H9 (cell line): ENCODE data around the gene YIPF3. TPM values are rescaled to one million over a fixed set of nuclear protein-coding genes. Genes with fewer than 3 reads are reported as not detected.

Experiments
- DNase-seq: peaks from one replicate; pipeline ENCODE4 v3.0.0-alpha.2; 2017
- H2AFZ ChIP-seq: one replicate; pipeline ENCODE4 v1.6.1; 2013; ENCODE audit warnings: mild to moderate bottlenecking, low read length, control low read depth, moderate library complexity
- H2AK5ac ChIP-seq: 2 replicates; pipeline ENCODE4 v1.6.1; 2013; ENCODE audit warnings: low read length, control low read depth, mixed read lengths; ENCODE audit not compliant: insufficient read length
- H2BK120ac ChIP-seq: one replicate; pipeline ENCODE4 v1.6.1; 2013; ENCODE audit warnings: low read depth, mild to moderate bottlenecking, low read length, control low read depth, inconsistent platforms; ENCODE audit not compliant: poor library complexity, severe bottlenecking
- H2BK12ac ChIP-seq: 2 replicates; pipeline ENCODE4 v1.6.1; 2013; ENCODE audit warnings: low read length, control low read depth, mixed read lengths, low read depth; ENCODE audit not compliant: insufficient read length
- H2BK15ac ChIP-seq: 2 replicates; pipeline ENCODE4 v1.6.1; 2013; ENCODE audit warnings: low read depth, low read length, control low read depth
- H2BK20ac ChIP-seq: one replicate; pipeline ENCODE4 v1.6.1; 2013; ENCODE audit warnings: low read depth, mild to moderate bottlenecking, low read length, control low read depth, inconsistent platforms; ENCODE audit not compliant: poor library complexity, severe bottlenecking
- H2BK5ac ChIP-seq: 2 replicates; pipeline ENCODE4 v1.6.1; 2013; ENCODE audit warnings: low read length, control low read depth, mixed read lengths; ENCODE audit not compliant: insufficient read length
- H3K14ac ChIP-seq: 2 replicates; pipeline ENCODE4 v1.6.1; 2013; ENCODE audit warnings: low read length, control low read depth; ENCODE audit not compliant: insufficient read depth
- H3K18ac ChIP-seq: 2 replicates; pipeline ENCODE4 v1.6.1; 2013; ENCODE audit warnings: low read depth, mild to moderate bottlenecking, mixed read lengths, low read length, control low read depth; ENCODE audit not compliant: insufficient read length
- H3K23ac ChIP-seq: 2 replicates; pipeline ENCODE4 v1.6.1; 2013; ENCODE audit warnings: low read length, control low read depth, mixed read lengths, low read depth; ENCODE audit not compliant: insufficient read length
- H3K23me2 ChIP-seq: 2 replicates; pipeline ENCODE4 v1.6.1; 2013; ENCODE audit warnings: low read depth, mild to moderate bottlenecking, mixed read lengths, low read length, control low read depth; ENCODE audit not compliant: insufficient read length, poor library complexity, severe bottlenecking
- H3K27ac ChIP-seq: 2 replicates; pipeline ENCODE4 v1.5.1; 2013; ENCODE audit warnings: low read length, control low read depth, mixed read lengths, low read depth; ENCODE audit not compliant: insufficient read length
- H3K27me3 ChIP-seq: 2 replicates; pipeline ENCODE4 v1.6.1; 2013; ENCODE audit warnings: low read length, control low read depth, inconsistent platforms; ENCODE audit not compliant: insufficient read depth
- H3K4ac ChIP-seq: 2 replicates; pipeline ENCODE4 v1.6.1; 2013; ENCODE audit warnings: low read depth, mild to moderate bottlenecking, control low read depth, inconsistent platforms, low read length, moderate library complexity
- H3K4me1 ChIP-seq: 2 replicates; pipeline ENCODE4 v1.6.1; 2013; ENCODE audit warnings: low read length, control low read depth, inconsistent platforms; ENCODE audit not compliant: insufficient read depth
- H3K4me2 ChIP-seq: 2 replicates; pipeline ENCODE4 v1.6.1; 2013; ENCODE audit warnings: low read length, control low read depth, mixed read lengths; ENCODE audit not compliant: insufficient read length, insufficient read depth
- H3K56ac ChIP-seq: 2 replicates; pipeline ENCODE4 v1.6.1; 2013; ENCODE audit warnings: low read depth, mild to moderate bottlenecking, mixed read lengths, low read length, control low read depth; ENCODE audit not compliant: insufficient read length
- H3K79me1 ChIP-seq: 2 replicates; pipeline ENCODE4 v1.6.1; 2013; ENCODE audit warnings: low read depth, mild to moderate bottlenecking, moderate library complexity, low read length, control low read depth, inconsistent platforms; ENCODE audit not compliant: insufficient read depth, poor library complexity, severe bottlenecking
- H3K79me2 ChIP-seq: 2 replicates; pipeline ENCODE4 v1.6.1; 2013; ENCODE audit warnings: low read length, control low read depth, inconsistent platforms; ENCODE audit not compliant: insufficient read depth
- H3K9ac ChIP-seq: 2 replicates; pipeline ENCODE4 v1.6.1; 2013; ENCODE audit warnings: low read length, control low read depth, mixed read lengths; ENCODE audit not compliant: insufficient read length; ENCODE audit errors: extremely low read depth
- H3K9me3 ChIP-seq: one replicate; pipeline ENCODE4 v1.6.1; 2013; ENCODE audit warnings: low read depth, low read length, inconsistent platforms; ENCODE audit not compliant: control insufficient read depth
- H3T11ph ChIP-seq: one replicate; pipeline ENCODE4 v1.6.1; 2013; ENCODE audit warnings: mild to moderate bottlenecking, low read length, control low read depth, inconsistent platforms
- H4K20me1 ChIP-seq: one replicate; pipeline ENCODE4 v1.6.1; 2013; ENCODE audit not compliant: control insufficient read depth, insufficient read length, insufficient read depth
- H4K5ac ChIP-seq: 2 replicates; pipeline ENCODE4 v1.6.1; 2013; ENCODE audit warnings: low read depth, mild to moderate bottlenecking, mixed read lengths, low read length, control low read depth; ENCODE audit not compliant: insufficient read length
- H4K8ac ChIP-seq: replicated peaks from 2 replicates; pipeline ENCODE4 v1.6.1; 2013; ENCODE audit warnings: low read length, control low read depth, mixed read lengths, low read depth; ENCODE audit not compliant: insufficient read length
- H4K91ac ChIP-seq: 2 replicates; pipeline ENCODE4 v1.6.1; 2013; ENCODE audit warnings: low read depth, mild to moderate bottlenecking, moderate library complexity, mixed read lengths, low read length, control low read depth; ENCODE audit not compliant: insufficient read length
- H3K27ac Mint-ChIP-seq, 3 experiments: 2 replicates in 2 of 3; 3 replicates in 1 of 3; pipeline ENCODE4 v1.8.0; 2020 to 2021; ENCODE audit warnings: mixed read lengths in 3 of 3, mild to moderate bottlenecking in 1 of 3, moderate library complexity in 1 of 3
- H3K27me3 Mint-ChIP-seq: 2 replicates; pipeline ENCODE4 v1.8.0; 2021; ENCODE audit warnings: low read depth, mild to moderate bottlenecking, moderate library complexity, mixed read lengths
- H3K36me3 Mint-ChIP-seq, 3 experiments: 2 replicates in 2 of 3; 3 replicates in 1 of 3; pipeline ENCODE4 v1.8.0; 2020 to 2021; ENCODE audit warnings: low read depth in 3 of 3, mixed read lengths in 3 of 3; ENCODE audit not compliant: insufficient read depth in 1 of 3
- H3K4me1 Mint-ChIP-seq, 2 experiments: 2 replicates each; pipeline ENCODE4 v1.8.0; 2020; ENCODE audit warnings: mixed read lengths in 2 of 2
- H3K4me3 Mint-ChIP-seq, 2 experiments: 2 replicates in 1 of 2; 3 replicates in 1 of 2; pipeline ENCODE4 v1.8.0; 2020 to 2021; ENCODE audit warnings: mild to moderate bottlenecking in 2 of 2, mixed read lengths in 2 of 2, moderate library complexity in 1 of 2
- H3K9me3 Mint-ChIP-seq, 2 experiments: 2 replicates in 1 of 2; 3 replicates in 1 of 2; pipeline ENCODE4 v1.8.0; 2020; ENCODE audit warnings: mild to moderate bottlenecking in 2 of 2, mixed read lengths in 2 of 2, moderate library complexity in 1 of 2
- CTCF ChIP-seq: fragments of 200-600 bp; sonication (generic); conservative IDR thresholded peaks from 3 replicates; pipeline ENCODE4 v1.8.0; 2021; ENCODE audit warnings: antibody characterized with exemption, mild to moderate bottlenecking
- WGBS: extraction: QIAGEN DNeasy Blood & Tissue Kit; methylation state at CpG from one replicate; pipeline ENCODE4 v1.1.7; 2013; ENCODE audit warnings: missing lambda C conversion rate, low lambda C conversion rate, mixed read lengths; ENCODE audit not compliant: insufficient read length; ENCODE audit errors: extremely low coverage; 5-methylcytosine and 5-hydroxymethylcytosine counted together
- total RNA-seq: library from RNA; stranded (reverse); gene quantifications from 2 replicates; pipeline ENCODE4 v1.2.1, GENCODE V29; 2021

YIPF3 gene
- total RNA-seq, 1 experiment from 2014 or later: 84.5 TPM

DNA sequence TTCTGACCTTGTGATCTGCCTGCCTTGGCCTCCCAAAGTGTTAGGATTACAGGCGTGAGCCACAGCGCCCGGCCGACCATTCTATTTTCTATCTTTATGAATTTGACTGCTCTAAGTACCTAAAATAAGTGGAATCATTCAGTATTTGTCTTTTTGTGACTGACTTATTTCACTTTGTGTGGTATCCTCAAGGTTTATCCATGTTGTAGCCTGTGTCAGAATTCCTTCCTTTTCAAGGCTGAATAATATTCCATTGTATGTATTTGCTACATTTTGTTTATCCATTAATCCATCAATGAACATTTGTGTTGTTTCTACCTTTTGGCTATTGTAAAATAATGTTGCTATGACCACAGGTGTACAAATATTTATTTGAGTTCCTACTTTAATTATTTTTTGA, 44.2 kb downstream of the YIPF3 start:
- no CpG with 5 or more reads among the region's 4 CpGs for WGBS
- Mint-ChIP-seq H3K9me3 (no peaks in the 10 kb centered on the region), H3K27me3 (peaks cover 6% of the 10 kb centered on the region), H3K4me3 (no peak overlapping the region), H3K4me1 (peaks cover 18 to 27% of the 10 kb centered on the region in 2 experiments), H3K27ac (no peak overlapping the region), H3K36me3 (no peaks in the 10 kb centered on the region)
- H2BK5ac ChIP-seq: no peak overlapping the region
- H3K18ac ChIP-seq: no peak overlapping the region
- no peaks in the 10 kb centered on the region for H3K9me3 ChIP-seq
- H3K27me3 ChIP-seq: no peaks in the 10 kb centered on the region
- no peak overlapping the region for H2BK120ac ChIP-seq
- H2BK15ac ChIP-seq: no peak overlapping the region
- H3K9ac ChIP-seq: no peak overlapping the region
- no peak overlapping the region for H3T11ph ChIP-seq
- no peak overlapping the region for H3K4ac ChIP-seq
- DNase-seq: no peak
- H3K56ac ChIP-seq: no peak overlapping the region
- no peak overlapping the region for H2AFZ ChIP-seq
- H3K14ac ChIP-seq: no peak overlapping the region
- no peak overlapping the region for H3K23ac ChIP-seq
- peaks cover 6% of the 10 kb centered on the region; the same call in 1 of the 2 replicates for H3K4me1 ChIP-seq
- H3K79me1 ChIP-seq: no peaks in the 10 kb centered on the region
- no peak overlapping the region for H4K8ac ChIP-seq
- no peak overlapping the region for H2BK20ac ChIP-seq
- H4K20me1 ChIP-seq: no peaks in the 10 kb centered on the region
- H4K91ac ChIP-seq: no peak overlapping the region
- no peak for TF ChIP-seq CTCF
- H3K4me2 ChIP-seq: no peak overlapping the region
- H2BK12ac ChIP-seq: no peak overlapping the region
- H3K27ac ChIP-seq: no peak overlapping the region
- H3K79me2 ChIP-seq: no peaks in the 10 kb centered on the region
- H4K5ac ChIP-seq: no peak overlapping the region
- H3K23me2 ChIP-seq: peaks cover 4% of the 10 kb centered on the region
- H2AK5ac ChIP-seq: no peak overlapping the region
